HTERT RPE-1 (cell line): ENCODE measurements around the gene LRP1B.
"Not testable (repeated sequence)": the region's sequence is repeated elsewhere in the genome, so short reads cannot be mapped to it uniquely, and the experiment has no call there.

Experiments
- in situ Hi-C: fragments of 300-500 bp; cut with MboI; formaldehyde crosslinking; loops from 4 replicates; pipeline ENCODE4 v1.14.3; 2020; ENCODE audit warnings: low sequenced_read_pairs

The LRP1B gene

DNA sequence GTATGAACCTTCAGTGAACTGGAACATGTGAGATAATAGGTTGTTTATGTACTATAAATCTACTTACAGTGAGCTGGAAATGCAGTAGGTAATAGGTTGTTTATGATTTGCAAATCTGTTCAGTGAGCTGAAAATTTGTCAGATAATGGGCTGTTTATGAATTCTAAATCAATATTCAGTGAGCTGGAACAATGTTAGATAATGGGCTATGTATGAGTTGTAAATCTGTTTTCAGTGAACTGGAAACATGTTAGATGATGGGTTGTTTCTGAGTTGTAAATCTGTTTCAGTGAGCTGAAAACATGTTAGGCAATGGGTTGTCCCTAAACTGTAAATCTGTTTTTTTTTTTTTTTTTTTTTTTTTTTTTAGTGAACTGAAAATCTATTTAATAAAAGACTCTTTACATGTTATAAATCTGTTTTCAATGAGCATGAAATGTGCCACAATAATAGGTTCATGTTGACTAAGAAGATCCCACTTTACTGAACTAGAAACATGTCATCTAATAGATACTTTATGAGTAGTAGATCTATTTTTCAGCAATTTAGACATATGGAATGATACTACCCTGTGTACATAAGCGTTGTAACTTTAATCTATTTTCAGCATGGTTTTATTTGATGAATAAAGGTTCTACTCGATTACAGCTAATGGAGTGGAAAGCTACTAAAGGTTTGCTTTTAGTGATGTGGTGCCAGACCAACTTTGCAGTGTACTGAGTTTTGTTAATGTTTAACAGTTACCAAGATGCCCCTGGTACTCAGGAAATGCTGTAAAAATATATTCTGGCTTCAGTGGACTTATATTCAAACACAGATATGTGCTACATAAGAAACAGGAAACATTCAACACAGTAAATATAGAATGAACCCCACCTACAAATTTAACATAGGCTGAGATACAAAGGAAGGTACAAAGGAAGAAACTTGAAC lies 1471.8 kb downstream of the LRP1B start:
- in situ Hi-C loops: no loop called here

DNA sequence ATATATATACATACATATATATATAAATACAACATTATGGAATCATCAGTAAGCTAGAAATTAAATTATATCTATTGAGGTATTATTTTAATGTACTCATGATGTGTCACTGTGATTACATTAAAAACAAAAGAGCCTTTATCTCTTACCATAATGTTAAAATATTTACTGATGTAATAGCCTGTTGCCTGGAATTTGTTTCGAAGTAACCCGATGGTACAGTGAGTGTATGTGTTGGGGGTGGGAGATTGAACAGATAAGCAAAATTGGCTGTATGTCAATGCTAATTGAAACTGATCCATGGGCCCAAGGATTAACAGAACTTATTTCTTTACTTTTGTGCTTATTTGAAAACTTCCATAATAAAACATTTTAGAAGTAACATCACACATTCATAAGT lies 1473.2 kb downstream of the LRP1B start:
- in situ Hi-C loops: no loop called here

DNA sequence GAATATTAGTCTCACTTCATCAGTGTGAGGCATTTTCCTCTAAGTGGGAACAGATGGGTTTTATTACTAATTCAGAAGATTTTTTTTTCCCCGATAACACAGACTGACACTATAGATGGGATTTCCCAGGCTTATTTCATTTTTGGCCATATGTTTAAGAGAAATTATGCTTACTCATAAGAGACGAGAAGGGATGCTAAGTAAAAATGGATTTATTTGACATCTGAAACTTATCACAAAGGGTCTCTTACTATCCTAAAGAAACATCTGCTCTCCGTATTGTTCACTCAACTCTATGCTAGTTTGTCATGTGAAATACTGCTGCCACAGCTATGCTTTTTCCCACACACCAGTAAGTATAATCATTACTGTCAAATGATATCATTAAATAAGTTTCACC lies 1476.3 kb downstream of the LRP1B start:
- in situ Hi-C loops: no loop called here

DNA sequence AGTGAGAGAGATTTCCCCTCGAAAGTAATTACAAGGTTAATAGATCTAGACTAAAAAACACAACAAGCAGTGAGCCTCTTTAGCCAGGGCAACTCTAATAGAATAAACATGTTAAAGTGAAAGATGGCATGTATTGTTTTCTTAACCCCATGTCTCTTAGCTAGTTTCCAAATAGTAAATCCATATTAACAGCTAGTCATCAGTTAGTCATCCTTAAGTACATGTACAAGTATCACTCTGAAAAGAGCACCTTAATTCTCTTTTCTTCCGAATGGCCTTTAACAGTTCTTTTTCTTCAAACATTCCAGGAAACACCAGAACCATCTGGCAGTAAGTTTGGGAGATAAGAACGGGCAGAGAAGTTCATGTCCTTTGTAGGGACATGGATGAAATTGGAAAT lies 1480.0 kb downstream of the LRP1B start:
- in situ Hi-C loops: no loop called here

DNA sequence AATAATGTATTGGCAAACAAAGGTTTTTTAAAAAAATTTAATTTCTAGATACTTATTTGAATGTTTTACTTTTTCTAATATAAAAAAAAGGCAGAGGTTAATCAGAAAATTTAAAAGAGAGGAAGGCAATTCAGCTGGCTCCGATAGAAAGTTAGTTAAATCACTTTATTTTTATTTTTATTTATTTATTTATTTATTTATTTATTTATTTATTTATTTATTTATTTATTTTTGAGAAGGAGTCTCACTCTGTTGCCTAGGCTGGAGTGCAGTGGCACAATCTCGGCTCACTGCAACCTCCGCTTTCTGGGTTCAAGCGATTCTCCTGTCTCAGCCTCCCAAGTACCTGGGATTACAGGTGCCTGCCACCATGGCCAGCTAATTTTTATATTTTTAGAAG lies 1480.7 kb downstream of the LRP1B start:
- in situ Hi-C loops: not testable (repeated sequence)

DNA sequence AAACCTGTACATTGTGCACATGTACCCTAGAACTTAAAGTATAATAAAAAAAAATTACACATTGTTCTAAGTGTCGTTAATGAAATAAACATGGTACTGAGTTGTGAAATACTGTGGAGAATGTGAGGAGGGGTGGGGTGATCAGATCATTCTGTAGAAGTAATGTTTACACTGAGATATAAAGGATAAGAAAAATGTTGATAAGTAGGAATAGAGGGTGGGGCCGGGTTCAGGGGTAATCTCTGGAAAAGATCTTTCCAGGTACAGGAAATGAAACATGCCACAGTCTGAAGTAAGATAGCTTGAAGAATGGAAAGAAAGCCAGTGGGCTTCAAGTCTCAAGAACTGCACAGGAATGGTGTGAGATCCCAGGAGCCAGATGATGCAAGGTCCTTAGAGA lies 1482.4 kb downstream of the LRP1B start:
- in situ Hi-C loops: no loop called here

DNA sequence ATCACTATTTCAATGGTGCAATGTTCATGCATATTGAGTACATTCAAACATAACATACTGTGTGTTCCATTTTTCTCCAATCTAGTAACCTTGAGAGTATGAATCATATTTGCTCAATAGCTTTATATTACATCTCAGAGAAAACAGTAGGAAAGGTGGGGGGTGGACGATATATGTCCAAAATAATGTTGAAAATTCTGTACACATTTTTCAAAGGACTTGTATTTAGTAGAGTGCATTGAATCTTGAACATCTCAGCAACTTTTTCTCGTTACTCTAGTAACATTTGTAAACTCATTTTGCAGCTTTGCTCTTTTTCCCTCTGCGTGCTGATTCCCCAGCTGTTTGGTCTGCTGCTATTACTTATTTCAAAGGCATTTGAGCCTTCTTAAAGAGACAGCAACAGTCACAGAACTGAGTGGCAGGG lies 1487.0 kb downstream of the LRP1B start:
- in situ Hi-C loops: no loop called here

DNA sequence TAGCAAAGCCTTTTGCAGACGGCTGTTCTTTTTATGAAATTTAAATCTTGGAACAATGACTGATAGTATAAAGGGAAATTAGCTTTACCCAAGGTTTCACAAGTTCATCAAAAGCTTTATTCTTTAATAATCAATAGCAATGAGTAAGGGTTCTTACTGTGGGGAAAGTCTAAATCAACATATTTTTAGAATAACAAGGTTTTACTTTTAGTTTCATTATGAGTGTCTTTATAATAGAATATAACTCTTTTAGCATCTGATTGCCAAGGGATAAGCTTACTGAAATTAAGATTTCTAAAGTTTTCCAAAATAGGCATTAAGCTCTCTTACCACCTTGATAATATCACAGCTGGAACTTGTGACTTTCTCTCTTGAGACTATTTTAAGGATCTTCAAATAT lies 1489.7 kb downstream of the LRP1B start:
- in situ Hi-C loops: no loop called here

DNA sequence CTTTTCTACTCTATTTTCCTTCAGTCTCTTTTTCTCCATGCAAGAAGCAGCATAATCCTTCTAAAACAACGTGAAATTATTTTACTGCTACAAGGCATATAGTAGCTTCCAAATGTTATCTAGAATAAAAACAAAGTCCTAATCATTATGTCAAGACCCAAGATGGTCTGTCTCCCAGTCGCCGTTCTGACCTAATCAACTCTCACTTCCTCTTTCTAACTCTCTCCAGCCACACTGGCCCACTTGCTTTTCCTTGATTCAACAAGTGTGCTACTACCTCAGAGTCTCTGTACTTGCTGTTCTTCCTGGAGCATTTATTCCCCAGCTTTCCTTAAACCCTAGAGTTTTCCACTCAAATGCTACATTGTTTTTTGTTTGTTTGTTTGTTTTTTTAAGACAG lies 1491.2 kb downstream of the LRP1B start:
- in situ Hi-C loops: no loop called here

DNA sequence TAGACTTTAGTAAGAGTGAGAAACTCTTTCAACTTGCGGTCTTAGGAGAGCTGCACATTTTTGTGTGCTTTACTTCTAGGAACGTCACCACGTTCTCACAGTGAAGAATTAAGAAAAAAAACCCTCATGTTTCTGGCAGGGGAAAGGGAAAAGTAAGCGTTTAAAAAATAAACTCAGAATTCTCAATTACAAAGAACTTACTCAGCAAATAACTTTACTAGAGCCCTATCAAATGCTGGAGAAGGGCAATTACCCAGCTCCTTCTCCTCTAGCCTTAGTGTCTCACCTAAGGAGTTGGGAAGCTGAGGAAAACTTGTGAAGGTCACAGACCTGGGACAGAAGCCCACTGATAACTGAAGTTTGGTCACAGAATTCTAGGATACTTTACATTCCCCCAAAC lies 1500.3 kb downstream of the LRP1B start:
- in situ Hi-C loops: no loop called here

DNA sequence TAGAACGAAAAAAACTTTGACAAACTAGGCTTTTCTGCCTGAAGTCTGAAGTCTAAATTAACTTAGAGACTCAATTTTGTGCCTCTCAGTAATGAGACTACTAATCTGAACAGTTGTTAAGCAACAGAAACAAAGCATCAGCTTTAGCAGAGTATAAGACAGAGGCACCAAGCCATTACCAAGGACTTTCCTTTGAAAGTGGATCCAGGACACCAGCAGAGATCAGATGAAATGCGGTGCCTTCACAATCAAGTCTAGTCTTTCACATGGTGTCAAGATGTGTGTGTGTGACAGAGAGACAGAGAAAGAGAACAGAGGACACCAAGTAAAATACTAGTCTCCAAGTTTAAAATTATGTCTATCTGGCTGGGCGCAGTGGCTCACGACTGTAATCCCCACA lies 1502.9 kb downstream of the LRP1B start:
- in situ Hi-C loops: no loop called here

DNA sequence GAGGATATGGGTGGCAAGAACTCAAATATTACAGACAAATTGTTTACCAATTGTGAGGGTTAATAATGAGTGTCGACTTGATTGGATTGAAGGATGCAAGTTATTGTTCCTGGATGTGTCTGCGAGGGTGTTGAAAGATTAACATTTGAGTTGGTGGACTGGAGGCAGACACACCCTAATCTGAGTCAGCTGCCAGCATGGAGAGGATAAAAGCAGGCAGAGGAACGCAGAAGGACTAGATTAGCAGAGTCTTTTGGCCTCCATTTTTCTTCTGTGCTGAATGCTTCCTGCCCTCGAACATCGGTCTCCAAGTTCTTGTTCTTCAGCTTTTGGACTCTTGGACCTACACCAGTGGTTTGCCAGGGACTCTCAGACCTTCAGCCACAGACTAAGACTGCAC lies 1503.7 kb downstream of the LRP1B start:
- in situ Hi-C loops: no loop called here

DNA sequence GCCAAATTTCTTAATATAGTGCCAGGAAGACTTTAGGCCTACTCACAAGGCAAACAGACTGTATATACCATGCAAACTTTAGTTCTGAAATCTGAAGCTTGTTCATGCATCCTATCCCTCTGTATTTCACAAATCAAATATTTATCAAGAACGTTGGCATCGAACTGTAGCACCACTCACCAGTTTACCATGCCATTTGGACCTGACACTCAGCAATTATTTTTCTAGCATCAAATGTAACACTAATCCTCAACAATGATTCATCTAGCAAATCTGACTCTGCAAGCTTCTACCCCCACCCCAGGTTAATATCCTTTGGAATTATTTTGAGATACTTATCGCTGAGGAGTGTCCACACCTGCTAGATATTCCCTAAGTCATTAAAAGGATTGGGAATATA lies 1506.6 kb downstream of the LRP1B start:
- in situ Hi-C loops: no loop called here

DNA sequence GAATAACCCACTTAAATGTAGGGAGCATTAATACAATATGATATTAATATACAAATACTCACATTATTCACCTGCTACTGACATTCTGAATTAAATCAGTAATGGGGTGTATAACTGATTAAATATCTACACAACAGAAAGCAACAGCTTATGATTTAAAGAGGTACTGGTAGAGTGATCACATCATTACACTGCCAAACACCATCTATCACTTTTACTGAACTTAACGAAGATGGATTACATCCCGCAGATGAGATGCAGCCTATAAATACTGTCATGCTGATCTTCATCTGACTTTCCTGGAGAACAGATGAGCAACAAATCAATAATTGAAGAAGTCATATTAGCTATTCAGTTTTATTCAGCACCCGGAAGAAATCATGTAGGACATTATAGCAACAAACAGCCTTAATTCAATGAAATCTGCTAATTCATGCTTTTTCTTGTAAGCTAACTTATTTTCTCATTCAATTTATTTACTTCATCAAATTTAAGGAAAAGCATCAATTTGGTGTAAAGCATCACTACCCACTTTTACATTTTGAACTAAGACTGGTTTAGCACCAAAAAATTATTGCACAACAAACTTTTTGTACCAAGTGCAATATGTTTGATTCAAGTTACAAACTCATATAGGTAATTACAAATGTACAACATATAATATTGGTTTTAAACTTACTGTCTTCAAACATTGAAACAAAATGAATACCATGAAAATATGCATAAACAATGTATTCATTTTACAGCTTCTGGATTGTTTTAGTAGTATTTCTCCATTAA lies 1509.0 kb downstream of the LRP1B start:
- in situ Hi-C loops: no loop called here

DNA sequence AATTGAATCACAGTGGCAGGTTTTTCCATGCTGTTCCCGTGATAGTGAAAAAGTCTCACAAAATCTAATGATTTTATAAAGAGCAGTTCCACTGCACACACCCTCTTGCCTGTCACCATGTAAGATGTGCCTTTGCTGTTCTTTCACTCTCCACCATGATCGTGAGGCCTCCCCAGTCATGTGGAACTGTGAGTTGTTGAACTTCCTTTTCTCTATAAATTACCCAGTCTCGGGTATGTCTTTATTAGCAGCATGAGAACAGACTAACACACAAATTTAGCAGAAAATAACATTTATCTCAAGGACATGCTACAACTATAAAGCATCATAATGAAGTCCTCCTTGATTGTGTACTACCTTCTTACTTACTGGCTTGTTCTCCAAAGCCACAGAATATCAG lies 1526.0 kb downstream of the LRP1B start:
- in situ Hi-C loops: no loop called here

DNA sequence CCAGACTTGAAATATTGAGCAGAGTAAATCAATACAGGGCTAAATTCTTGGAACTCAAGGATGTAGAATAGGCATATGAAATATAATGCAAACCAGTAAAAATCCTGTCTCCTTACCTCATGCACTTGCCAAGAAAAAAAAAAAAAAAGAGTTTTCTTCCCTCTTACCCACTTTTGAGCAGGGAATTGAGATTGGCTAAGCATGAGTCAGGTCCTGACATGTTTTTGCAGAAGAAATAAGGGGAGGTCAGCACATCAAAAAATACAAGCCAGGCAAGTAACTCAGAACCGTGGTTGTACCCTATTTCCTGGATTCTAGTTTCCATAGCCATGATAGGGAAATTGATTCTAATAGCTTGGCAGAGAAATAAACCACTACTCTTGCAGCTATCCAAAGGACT lies 1526.7 kb downstream of the LRP1B start:
- in situ Hi-C loops: no loop called here

DNA sequence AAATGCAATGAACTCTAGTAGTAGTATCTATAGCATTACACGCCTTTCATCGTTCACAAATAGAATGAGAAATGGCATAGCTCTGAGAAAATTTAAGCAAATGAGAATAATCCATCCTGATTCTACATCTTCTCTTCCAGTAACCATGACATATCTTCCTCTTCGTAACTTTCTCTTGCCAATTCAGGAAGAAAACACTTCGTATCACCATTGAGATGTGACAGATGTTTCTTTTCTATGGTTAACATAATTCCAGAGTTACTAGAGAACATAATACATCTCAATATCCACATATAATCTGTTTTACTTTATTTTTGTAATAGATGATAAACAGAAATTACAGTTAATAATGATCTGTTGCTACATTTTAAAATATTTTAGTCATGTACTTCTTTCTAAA lies 1527.4 kb downstream of the LRP1B start:
- in situ Hi-C loops: no loop called here

DNA sequence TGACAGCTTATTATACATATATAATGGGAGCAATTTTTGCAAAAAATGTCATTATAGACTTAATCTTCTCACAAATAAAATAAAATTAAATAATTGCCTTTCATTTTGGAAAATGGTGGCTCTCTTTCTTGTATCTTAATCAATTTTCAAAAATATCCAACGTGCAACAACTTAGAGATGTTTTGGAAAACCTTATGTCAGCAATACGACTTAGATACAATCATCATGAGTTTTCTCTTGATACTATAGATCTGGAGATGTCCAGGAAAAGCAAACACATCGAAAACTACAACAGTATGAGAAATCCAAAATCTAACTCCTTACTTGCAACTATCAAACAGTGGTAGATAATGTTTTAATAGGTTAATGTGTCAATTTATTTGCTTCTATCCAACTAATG lies 1529.0 kb downstream of the LRP1B start:
- in situ Hi-C loops: no loop called here

DNA sequence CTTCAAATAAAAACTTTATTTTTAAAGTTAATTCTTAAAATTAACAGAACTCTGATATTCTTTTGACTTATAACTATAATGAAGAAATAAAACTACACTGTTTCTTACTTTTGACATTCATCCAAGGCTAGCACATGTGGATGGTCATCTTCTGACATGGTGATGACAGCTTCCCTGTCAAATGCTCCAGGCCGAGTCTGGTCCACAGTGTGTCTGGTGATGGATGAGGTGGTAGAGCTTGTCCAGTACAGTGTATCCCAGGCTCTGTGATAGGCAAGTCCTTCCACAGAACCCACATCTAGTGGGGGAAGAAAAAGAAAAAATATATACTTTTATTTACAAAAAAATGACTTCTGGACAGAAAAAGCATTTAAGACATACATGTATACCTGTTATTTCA lies 1529.5 kb downstream of the LRP1B start:
- in situ Hi-C loops: no loop called here

DNA sequence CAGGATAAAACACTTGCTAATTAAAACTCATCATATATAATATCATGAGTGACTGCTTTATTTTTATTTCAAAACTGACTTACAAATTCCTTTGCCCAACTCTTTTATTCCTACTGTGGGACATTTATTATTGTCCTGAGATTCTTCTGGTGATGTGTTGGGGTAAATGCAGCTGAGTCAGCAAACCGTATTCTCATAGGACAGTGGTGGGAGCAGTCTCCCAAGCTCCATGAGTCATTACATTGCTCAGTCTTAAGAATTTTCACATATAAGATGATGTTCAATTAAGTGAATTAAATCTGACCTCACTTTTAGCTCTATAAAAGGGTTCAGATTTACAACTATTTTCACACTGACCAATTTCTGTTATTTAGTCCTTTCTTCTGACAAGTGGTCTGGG lies 1530.7 kb downstream of the LRP1B start:
- in situ Hi-C loops: no loop called here

DNA sequence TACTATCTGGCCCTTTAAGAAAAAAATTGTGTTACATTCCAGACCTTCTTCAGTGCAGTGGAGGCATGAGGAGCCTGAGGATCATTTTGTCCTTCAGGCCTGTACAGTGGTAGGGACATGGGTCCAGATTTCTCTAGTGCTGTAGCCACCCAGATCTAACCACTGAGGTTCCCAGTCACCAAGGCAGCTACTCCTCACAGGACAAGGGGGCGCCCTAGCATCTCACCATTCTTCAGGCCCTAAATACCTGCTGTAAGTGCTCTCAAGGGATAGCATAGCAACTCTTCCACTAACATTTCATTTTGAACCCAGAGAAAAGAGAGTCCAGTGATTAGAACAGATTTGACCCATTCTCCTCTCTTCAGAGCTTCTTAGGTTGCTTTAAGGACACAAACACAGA lies 1533.0 kb downstream of the LRP1B start:
- in situ Hi-C loops: no loop called here

DNA sequence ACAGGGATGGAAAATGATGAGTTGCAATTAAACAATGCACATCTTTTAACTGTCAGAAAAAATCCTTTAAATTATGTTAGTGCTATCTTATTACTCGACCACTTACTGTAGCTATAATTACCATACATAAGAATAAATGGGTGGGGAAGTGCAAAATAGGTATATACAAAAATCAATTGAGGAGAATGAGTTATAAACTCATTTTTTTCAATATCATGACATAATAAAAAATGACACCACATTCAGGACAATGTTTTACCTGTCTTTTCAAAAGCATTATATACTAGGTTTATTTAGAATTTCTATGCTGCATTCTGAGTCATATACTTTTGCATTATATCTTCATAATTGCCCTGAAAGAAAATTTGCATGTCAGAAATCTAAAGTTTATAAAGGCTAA lies 1533.6 kb downstream of the LRP1B start:
- in situ Hi-C loops: no loop called here
